SK-N-SH (cell line): ENCODE data around the gene LMO7. TPM values are rescaled to one million over a fixed set of nuclear protein-coding genes. Genes with fewer than 3 reads are reported as not detected.
"Not testable (repeated sequence)": the region's sequence is repeated elsewhere in the genome, so short reads cannot be mapped to it uniquely, and the experiment has no call there.

Experiments
- CTCF ChIA-PET: fragments of 300-600, 350-600 bp; formaldehyde crosslinking; extraction: SDS; loops from one replicate; lab custom pipeline; 2021; lab: Yijun Ruan, JAX
- POLR2A ChIA-PET: fragments of 350-600 bp; sonication (Branson Sonifier 250); formaldehyde crosslinking; extraction: SDS; loops from one replicate; lab custom pipeline; 2020; ENCODE audit warnings: antibody characterized with exemption, inconsistent platforms; lab: Yijun Ruan, JAX
- DNase-seq: peaks from one replicate; pipeline ENCODE4 v3.0.0; 2012
- H2AFZ ChIP-seq: fragments of 200-600 bp; sonication (generic); 2 replicates; pipeline ENCODE4 v1.8.1; 2016; ENCODE audit warnings: antibody characterized with exemption, mild to moderate bottlenecking, low read depth
- H3F3A ChIP-seq: fragments of 200-600 bp; sonication (generic); replicated peaks from 2 replicates; pipeline ENCODE3; 2016; ENCODE audit warnings: antibody characterized with exemption, mild to moderate bottlenecking; ENCODE audit not compliant: insufficient read depth
- H3K27ac ChIP-seq, 2 experiments: fragments of 200-500 bp in 1 of 2; fragments of 200-600 bp in 1 of 2; sonication (Bioruptor generic) in 1 of 2; sonication (generic), shearing (Covaris generic) in 1 of 2; 2 replicates each; pipeline versions ENCODE4 v1.5.1 to v1.6.1; 2014 to 2016; ENCODE audit warnings: low read depth in 2 of 2, inconsistent platforms in 1 of 2, low read length in 1 of 2, mild to moderate bottlenecking in 1 of 2, mixed read lengths in 1 of 2
- H3K27me3 ChIP-seq: fragments of 200-600 bp; sonication (generic), shearing (Covaris generic); 2 replicates; pipeline ENCODE4 v1.6.1; 2016; ENCODE audit warnings: mixed run types; ENCODE audit not compliant: insufficient read depth
- H3K36me3 ChIP-seq, 2 experiments: fragments of 200-500 bp in 1 of 2; fragments of 200-600 bp in 1 of 2; sonication (Bioruptor generic) in 1 of 2; sonication (generic) in 1 of 2; replicated peaks in 1 of 2; 2 replicates each; pipeline versions ENCODE3 to v1.5.1; 2014 to 2016; ENCODE audit warnings: low read length in 1 of 2, mild to moderate bottlenecking in 1 of 2; ENCODE audit not compliant: insufficient read depth in 2 of 2, control insufficient read depth in 1 of 2
- H3K4me1 ChIP-seq, 2 experiments: fragments of 200-500 bp in 1 of 2; fragments of 200-600 bp in 1 of 2; sonication (Bioruptor generic) in 1 of 2; sonication (generic), shearing (Covaris generic) in 1 of 2; 2 replicates each; pipeline versions ENCODE4 v1.5.1 to v1.6.1; 2014 to 2016; ENCODE audit warnings: low read depth in 1 of 2, low read length in 1 of 2, mixed run types in 1 of 2; ENCODE audit not compliant: insufficient read depth in 2 of 2, control insufficient read depth in 1 of 2
- H3K4me2 ChIP-seq: fragments of 200-600 bp; sonication (generic), shearing (Covaris generic); 2 replicates; pipeline ENCODE4 v1.6.1; 2017; ENCODE audit warnings: mixed run types
- H3K4me3 ChIP-seq, 2 experiments: fragments of 200-500 bp in 1 of 2; fragments of 200-600 bp in 1 of 2; sonication (Bioruptor generic) in 1 of 2; sonication (generic), shearing (Covaris generic) in 1 of 2; 2 replicates each; pipeline versions ENCODE4 v1.5.1 to v1.8.1; 2014 to 2016; ENCODE audit warnings: low read depth in 2 of 2, inconsistent platforms in 1 of 2, low read length in 1 of 2, mild to moderate bottlenecking in 1 of 2, mixed read lengths in 1 of 2, moderate library complexity in 1 of 2
- H3K79me2 ChIP-seq: fragments of 200-600 bp; sonication (generic); 2 replicates; pipeline ENCODE4 v1.8.1; 2017; ENCODE audit warnings: mild to moderate bottlenecking; ENCODE audit not compliant: insufficient read depth
- H3K9ac ChIP-seq: fragments of 200-600 bp; sonication (generic); 2 replicates; pipeline ENCODE4 v1.6.1; 2017; ENCODE audit warnings: mixed run types
- H3K9me2 ChIP-seq: fragments of 200-600 bp; sonication (generic); 2 replicates; pipeline ENCODE4 v1.6.1; 2017; ENCODE audit warnings: mixed run types
- H3K9me3 ChIP-seq: fragments of 200-600 bp; sonication (generic); 2 replicates; pipeline ENCODE4 v1.6.1; 2017; ENCODE audit warnings: mixed run types, mild to moderate bottlenecking, moderate library complexity
- H4K20me1 ChIP-seq: fragments of 200-600 bp; sonication (generic); 2 replicates; pipeline ENCODE4 v1.6.1; 2017; ENCODE audit warnings: mild to moderate bottlenecking, mixed run types; ENCODE audit not compliant: insufficient read depth
- CHD2 ChIP-seq: fragments of 150-350 bp; IDR thresholded peaks from 2 replicates; pipeline ENCODE4 v1.6.1; 2018; ENCODE audit warnings: low read length; ENCODE audit not compliant: partially characterized antibody
- ELF1 ChIP-seq: IDR thresholded peaks from 2 replicates; pipeline ENCODE4 v1.4.0; 2012
- EZH2phosphoT487 ChIP-seq: fragments of 200-600 bp; sonication (generic); IDR thresholded peaks from 2 replicates; pipeline ENCODE4 v1.6.1; 2017; ENCODE audit warnings: low read depth, mixed run types, mild to moderate bottlenecking, antibody characterized with exemption, moderate library complexity, borderline replicate concordance
- FOXJ3 ChIP-seq: sonication (generic); formaldehyde crosslinking; IDR thresholded peaks from 2 replicates; pipeline ENCODE4 v1.5.1; 2020; ENCODE audit warnings: mild to moderate bottlenecking, missing genetic modification reagents
- GABPA ChIP-seq: IDR thresholded peaks from 2 replicates; pipeline ENCODE4 v1.4.0; 2012; ENCODE audit warnings: low read depth, mild to moderate bottlenecking
- JUND ChIP-seq: IDR thresholded peaks from 2 replicates; pipeline ENCODE4 v1.4.0; 2012
- NFIC ChIP-seq: IDR thresholded peaks from 2 replicates; pipeline ENCODE4 v1.4.0; 2012; ENCODE audit warnings: borderline replicate concordance
- POLR2AphosphoS5 ChIP-seq: IDR thresholded peaks from 2 replicates; pipeline ENCODE4 v1.6.1; 2012; ENCODE audit warnings: low read depth, low read length
- RAD21 ChIP-seq: IDR thresholded peaks from 2 replicates; pipeline ENCODE4 v1.6.1; 2012; ENCODE audit warnings: mild to moderate bottlenecking, low read length
- RFX5 ChIP-seq: IDR thresholded peaks from 2 replicates; pipeline ENCODE4 v1.6.1; 2012; ENCODE audit warnings: mild to moderate bottlenecking, improper control_type of control experiment, low read length
- RXRA ChIP-seq: IDR thresholded peaks from 2 replicates; pipeline ENCODE4 v1.4.0; 2012; ENCODE audit warnings: low read depth, mild to moderate bottlenecking, borderline replicate concordance
- SIN3A ChIP-seq: IDR thresholded peaks from 2 replicates; pipeline ENCODE4 v1.6.1; 2012; ENCODE audit warnings: low read depth, mild to moderate bottlenecking, low read length, moderate library complexity, borderline replicate concordance
- WGBS: methylation state at CpG from one replicate; pipeline ENCODE4 v1.1.6; 2017; ENCODE audit warnings: low lambda C conversion rate; 5-methylcytosine and 5-hydroxymethylcytosine counted together
- polyA plus RNA-seq, 3 experiments: library from polyadenylated mRNA; depleted of rRNA; stranded (reverse); fragments of >200 nt; gene quantifications; 2 replicates each; pipeline ENCODE4 v1.2.3, GENCODE V29; 2012
- TF ChIP-seq, protein P1 (sequence below): fragments of 150-350 bp; IDR thresholded peaks from 2 replicates; pipeline ENCODE4 v1.6.1; 2016; ENCODE audit warnings: mild to moderate bottlenecking, low read depth, low read length
- TF ChIP-seq, protein P2 (sequence below): IDR thresholded peaks from 2 replicates; pipeline ENCODE4 v1.6.1; 2012; ENCODE audit warnings: mild to moderate bottlenecking, low read depth, low read length, moderate library complexity
- TF ChIP-seq, protein P3 (sequence below): IDR thresholded peaks from 2 replicates; pipeline ENCODE4; 2012
- TF ChIP-seq, protein P4 (sequence below): fragments of 150-350 bp; IDR thresholded peaks from 2 replicates; pipeline ENCODE4 v1.6.1; 2017; ENCODE audit warnings: antibody characterized with exemption, low read length, low read depth, borderline replicate concordance

LMO7 gene
- polyA plus RNA-seq, 1 of the 3 experiments (the other 2 are of a cell fraction): 83.6 TPM

DNA sequence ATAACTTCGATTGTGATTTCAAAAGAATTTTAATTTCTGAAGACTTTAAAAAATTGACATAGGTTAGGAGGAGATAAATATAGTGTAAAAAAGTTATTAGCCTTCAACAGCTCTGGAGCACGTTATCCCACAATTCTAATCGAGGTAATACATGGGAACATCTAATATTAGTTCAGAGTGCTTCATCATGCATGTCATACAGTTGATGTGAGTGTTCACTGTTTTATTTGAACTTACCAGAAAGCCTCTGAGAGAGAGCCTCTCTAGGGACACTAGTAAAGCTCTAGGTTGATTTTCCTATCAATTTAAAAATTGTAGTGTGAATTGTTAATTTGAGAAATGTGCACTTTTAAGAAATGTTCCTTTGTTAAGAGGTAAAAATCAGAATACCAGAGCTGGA, 140.4 kb downstream of the LMO7 start (continued):
- TF ChIP-seq RAD21 (no peak), NFIC (no peak), RXRA (no peak)
- TF ChIP-seq, protein P1, sequence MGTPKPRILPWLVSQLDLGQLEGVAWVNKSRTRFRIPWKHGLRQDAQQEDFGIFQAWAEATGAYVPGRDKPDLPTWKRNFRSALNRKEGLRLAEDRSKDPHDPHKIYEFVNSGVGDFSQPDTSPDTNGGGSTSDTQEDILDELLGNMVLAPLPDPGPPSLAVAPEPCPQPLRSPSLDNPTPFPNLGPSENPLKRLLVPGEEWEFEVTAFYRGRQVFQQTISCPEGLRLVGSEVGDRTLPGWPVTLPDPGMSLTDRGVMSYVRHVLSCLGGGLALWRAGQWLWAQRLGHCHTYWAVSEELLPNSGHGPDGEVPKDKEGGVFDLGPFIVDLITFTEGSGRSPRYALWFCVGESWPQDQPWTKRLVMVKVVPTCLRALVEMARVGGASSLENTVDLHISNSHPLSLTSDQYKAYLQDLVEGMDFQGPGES: no peak
- TF ChIP-seq, all 33 proteins: peak for 0

DNA sequence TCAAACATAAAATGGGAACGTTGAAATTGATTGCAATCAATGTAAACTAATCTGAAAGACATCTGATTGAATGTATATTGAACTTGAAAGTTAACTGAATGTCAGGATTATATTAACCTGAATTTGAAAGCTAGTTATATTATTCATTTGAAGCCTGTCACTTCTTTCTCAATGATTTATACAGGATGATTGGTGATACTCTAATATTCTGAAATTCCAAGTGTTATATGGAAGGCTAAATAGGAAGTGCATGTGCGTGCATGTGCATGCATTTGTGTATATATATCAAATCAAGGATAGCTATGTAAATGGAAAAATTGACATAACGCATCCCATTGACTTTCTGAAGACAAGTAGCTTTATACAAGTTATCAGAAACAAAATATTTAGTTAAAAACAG, 143.3 kb downstream of the LMO7 start:
- Histone ChIP-seq H3F3A (peaks cover 30% of the 10 kb centered on the region), H4K20me1 (peaks cover 81% of the 10 kb centered on the region), H3K4me1 (peaks cover 4 to 9% of the 10 kb centered on the region in 2 experiments; a peak in 3 of 4 replicates), H3K27me3 (no peaks in the 10 kb centered on the region), H3K36me3 (peaks cover 2 to 39% of the 10 kb centered on the region in 2 experiments), H3K27ac (no peak overlapping the region), H3K9ac (no peak overlapping the region), H3K4me3 (no peak overlapping the region), H3K9me2 (no peaks in the 10 kb centered on the region), H3K79me2 (peaks cover 98% of the 10 kb centered on the region), H3K9me3 (no peaks in the 10 kb centered on the region)
- POLR2A ChIA-PET: no interaction called here
- DNase-seq: no peak
- TF ChIP-seq SIN3A: no peak
- TF ChIP-seq CHD2: no peak
- TF ChIP-seq ELF1: no peak
- TF ChIP-seq, protein P2, sequence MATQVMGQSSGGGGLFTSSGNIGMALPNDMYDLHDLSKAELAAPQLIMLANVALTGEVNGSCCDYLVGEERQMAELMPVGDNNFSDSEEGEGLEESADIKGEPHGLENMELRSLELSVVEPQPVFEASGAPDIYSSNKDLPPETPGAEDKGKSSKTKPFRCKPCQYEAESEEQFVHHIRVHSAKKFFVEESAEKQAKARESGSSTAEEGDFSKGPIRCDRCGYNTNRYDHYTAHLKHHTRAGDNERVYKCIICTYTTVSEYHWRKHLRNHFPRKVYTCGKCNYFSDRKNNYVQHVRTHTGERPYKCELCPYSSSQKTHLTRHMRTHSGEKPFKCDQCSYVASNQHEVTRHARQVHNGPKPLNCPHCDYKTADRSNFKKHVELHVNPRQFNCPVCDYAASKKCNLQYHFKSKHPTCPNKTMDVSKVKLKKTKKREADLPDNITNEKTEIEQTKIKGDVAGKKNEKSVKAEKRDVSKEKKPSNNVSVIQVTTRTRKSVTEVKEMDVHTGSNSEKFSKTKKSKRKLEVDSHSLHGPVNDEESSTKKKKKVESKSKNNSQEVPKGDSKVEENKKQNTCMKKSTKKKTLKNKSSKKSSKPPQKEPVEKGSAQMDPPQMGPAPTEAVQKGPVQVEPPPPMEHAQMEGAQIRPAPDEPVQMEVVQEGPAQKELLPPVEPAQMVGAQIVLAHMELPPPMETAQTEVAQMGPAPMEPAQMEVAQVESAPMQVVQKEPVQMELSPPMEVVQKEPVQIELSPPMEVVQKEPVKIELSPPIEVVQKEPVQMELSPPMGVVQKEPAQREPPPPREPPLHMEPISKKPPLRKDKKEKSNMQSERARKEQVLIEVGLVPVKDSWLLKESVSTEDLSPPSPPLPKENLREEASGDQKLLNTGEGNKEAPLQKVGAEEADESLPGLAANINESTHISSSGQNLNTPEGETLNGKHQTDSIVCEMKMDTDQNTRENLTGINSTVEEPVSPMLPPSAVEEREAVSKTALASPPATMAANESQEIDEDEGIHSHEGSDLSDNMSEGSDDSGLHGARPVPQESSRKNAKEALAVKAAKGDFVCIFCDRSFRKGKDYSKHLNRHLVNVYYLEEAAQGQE: no peak
- TF ChIP-seq FOXJ3: no peak
- no peak for TF ChIP-seq EZH2phosphoT487
- TF ChIP-seq, protein P3, sequence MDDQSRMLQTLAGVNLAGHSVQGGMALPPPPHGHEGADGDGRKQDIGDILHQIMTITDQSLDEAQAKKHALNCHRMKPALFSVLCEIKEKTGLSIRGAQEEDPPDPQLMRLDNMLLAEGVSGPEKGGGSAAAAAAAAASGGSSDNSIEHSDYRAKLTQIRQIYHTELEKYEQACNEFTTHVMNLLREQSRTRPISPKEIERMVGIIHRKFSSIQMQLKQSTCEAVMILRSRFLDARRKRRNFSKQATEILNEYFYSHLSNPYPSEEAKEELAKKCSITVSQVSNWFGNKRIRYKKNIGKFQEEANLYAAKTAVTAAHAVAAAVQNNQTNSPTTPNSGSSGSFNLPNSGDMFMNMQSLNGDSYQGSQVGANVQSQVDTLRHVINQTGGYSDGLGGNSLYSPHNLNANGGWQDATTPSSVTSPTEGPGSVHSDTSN: no peak
- no peak for TF ChIP-seq RXRA
- no peak for TF ChIP-seq RFX5
- TF ChIP-seq JUND: no peak
- TF ChIP-seq POLR2AphosphoS5: no peak
- no peak for TF ChIP-seq GABPA
- TF ChIP-seq, protein P4, sequence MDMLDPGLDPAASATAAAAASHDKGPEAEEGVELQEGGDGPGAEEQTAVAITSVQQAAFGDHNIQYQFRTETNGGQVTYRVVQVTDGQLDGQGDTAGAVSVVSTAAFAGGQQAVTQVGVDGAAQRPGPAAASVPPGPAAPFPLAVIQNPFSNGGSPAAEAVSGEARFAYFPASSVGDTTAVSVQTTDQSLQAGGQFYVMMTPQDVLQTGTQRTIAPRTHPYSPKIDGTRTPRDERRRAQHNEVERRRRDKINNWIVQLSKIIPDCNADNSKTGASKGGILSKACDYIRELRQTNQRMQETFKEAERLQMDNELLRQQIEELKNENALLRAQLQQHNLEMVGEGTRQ: no peak
- TF ChIP-seq, all 33 proteins: peak for 0
- Histone ChIP-seq H3K4me2 (no peak overlapping the region), H2AFZ (no peak overlapping the region)
- CTCF ChIA-PET: interaction anchor here (1.8 kb wide), 1 partner anchor 84 kb away, joined by 8 read pairs; no protein-coding TSS in a partner anchor
- WGBS: 85% methylated on average over 3 of the region's 3 CpGs

DNA sequence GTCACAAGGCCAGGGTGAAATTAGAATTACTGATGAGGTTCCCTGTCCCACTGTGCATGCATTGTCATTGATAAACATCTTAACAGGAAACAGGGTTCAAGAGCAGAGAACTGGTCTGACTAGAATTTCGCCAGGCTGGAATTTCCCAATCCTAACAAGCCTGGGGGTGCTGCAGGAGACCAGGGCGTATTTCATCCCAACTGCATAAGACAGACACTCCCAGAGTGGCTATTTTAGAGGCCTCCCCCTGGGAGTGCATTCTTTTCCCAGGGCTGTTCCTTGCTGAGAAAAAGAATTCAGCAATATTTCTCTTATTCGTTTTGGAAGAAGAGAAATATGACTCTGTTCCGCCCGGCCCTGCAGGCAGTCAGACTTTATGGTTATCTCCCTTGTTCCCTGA, 144.0 kb downstream of the LMO7 start:
- POLR2A ChIA-PET, H3K9me2 ChIP-seq, H3K9ac ChIP-seq, H3K4me3 ChIP-seq, H2AFZ ChIP-seq, H3K4me1 ChIP-seq, H3K4me2 ChIP-seq, DNase-seq, H3K27me3 ChIP-seq, H3K27ac ChIP-seq, H3K9me3 ChIP-seq: not testable (repeated sequence)
- CTCF ChIA-PET: interaction anchor here (1.8 kb wide), 1 partner anchor 85 kb away, joined by 8 read pairs; no protein-coding TSS in a partner anchor
- 93% methylated on average over 5 of the region's 5 CpGs for WGBS
- Histone ChIP-seq H3K79me2 (peaks cover 98% of the 10 kb centered on the region), H3F3A (peaks cover 35% of the 10 kb centered on the region), H3K36me3 (peaks cover 2 to 32% of the 10 kb centered on the region in 2 experiments), H4K20me1 (peaks cover 82% of the 10 kb centered on the region)
